Astrocyte of the cerebellum (primary cell): ENCODE data around the gene TMEM33.
A peak's percentile ranks its signal among the peaks of the same experiment; 100 is the strongest.

Experiments used
- DNase-seq: peaks from one replicate; pipeline ENCODE4 v3.0.0-alpha.2; 2011; ENCODE audit warnings: low read depth
- H3K4me3 ChIP-seq: 2 replicates; pipeline ENCODE4 v1.5.1; 2011; ENCODE audit warnings: mild to moderate bottlenecking, low read depth, low read length, moderate library complexity
- CTCF ChIP-seq: IDR thresholded peaks from 2 replicates; pipeline ENCODE4 v1.5.1; 2012; ENCODE audit warnings: low read length, low read depth, moderate library complexity, mild to moderate bottlenecking; ENCODE audit errors: missing control alignments
- in situ Hi-C: cut with HindIII; loops from 2 replicates; pipeline ENCODE4 v1.10.0; 2017; ENCODE audit warnings: low sequenced_read_pairs

Gene TMEM33

GRCh38 chr4:41957634-41958033 lies 22.4 kb downstream of the TMEM33 start:
- DNase-seq, result no peak
- peak; percentile 19 for TF ChIP-seq CTCF
- in situ Hi-C loops, result no loop called here
- H3K4me3 ChIP-seq, result no peak overlapping the region

DNA sequence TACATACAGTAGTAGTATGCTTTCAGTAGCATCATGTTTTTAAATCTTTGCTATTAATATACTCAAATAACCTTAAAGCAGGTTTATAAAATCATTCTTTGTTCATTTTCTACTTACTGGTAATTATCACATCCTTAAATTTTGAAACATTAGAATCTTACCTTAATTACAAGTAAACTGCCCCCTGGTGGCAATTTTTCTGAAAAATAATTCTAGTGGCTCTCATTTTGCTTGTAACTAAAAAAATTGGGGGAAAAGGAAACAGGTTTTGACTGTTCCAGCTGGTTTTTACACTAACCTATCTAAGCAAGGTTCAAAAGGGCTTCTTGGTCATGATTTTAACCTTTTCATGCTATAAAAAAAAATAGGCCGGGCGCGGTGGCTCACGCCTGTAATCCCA lies 27.9 kb downstream of the TMEM33 start:
- H3K4me3 ChIP-seq, result no peak overlapping the region
- no peak for DNase-seq
- in situ Hi-C loops, result no loop called here
- no peak for TF ChIP-seq CTCF

DNA sequence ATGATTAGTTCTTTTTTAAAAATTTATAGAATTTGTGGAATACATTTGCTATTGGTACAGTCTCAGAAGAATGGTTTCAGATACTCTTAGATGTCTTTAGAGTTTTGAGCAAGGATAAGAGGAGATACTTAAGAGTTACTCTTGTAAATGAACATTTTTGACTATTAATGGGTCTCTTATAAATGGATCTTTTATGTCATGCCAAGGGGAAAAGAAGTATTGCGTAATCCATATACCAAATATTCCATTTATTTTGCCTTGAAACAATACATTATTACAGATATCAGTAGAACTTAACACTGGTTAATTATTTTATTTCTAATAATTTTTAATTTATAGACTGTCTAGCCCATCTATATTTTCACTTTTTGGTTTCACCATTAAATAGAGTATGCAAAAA lies 29.2 kb downstream of the TMEM33 start:
- H3K4me3 ChIP-seq, result no peak overlapping the region
- TF ChIP-seq CTCF, result no peak
- in situ Hi-C loops, result no loop called here
- DNase-seq, result no peak

- no peak for DNase-seq
- in situ Hi-C loops, result no loop called here
- no peak for TF ChIP-seq CTCF
- H3K4me3 ChIP-seq, result no peak overlapping the region
Observed at GRCh38 chr4:41967392-41967791, 32.2 kb downstream of the TMEM33 start.

GRCh38 chr4:41969671-41970070 lies 34.4 kb downstream of the TMEM33 start:
- TF ChIP-seq CTCF, result no peak
- DNase-seq, result no peak
- H3K4me3 ChIP-seq, result no peak overlapping the region
- in situ Hi-C loops, result no loop called here

DNA sequence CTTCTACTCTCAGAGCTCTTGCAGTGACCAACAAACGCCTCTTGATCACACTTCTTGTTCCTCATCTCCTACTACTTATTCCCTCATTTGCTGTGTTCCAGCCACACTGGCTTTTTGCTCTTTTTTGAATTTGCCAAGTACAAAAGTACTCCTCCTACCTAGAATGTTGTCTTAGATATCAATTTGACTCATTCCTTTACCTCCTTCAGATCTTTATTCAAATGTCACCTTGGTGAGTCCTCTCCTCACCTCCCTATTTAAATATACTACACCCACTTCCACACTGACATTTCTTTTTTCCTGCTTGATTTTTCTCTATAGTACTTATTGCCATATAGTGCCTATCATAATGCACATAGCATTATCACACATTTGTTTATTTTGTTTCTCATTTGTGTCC lies 40.1 kb downstream of the TMEM33 start:
- H3K4me3 ChIP-seq, result no peak overlapping the region
- in situ Hi-C loops, result no loop called here
- DNase-seq, result no peak
- TF ChIP-seq CTCF, result no peak
